Activated CD8-positive, alpha-beta memory T cell treated with anti-CD3 and anti-CD28 coated beads, Interleukin-2, amount 50 U/mL, for 48 hours (primary cell): ENCODE results near the gene SFXN5.

Experiments used
- DNase-seq: peaks from one replicate; pipeline ENCODE4 v3.0.0-alpha.2; 2020

SFXN5 gene

DNA sequence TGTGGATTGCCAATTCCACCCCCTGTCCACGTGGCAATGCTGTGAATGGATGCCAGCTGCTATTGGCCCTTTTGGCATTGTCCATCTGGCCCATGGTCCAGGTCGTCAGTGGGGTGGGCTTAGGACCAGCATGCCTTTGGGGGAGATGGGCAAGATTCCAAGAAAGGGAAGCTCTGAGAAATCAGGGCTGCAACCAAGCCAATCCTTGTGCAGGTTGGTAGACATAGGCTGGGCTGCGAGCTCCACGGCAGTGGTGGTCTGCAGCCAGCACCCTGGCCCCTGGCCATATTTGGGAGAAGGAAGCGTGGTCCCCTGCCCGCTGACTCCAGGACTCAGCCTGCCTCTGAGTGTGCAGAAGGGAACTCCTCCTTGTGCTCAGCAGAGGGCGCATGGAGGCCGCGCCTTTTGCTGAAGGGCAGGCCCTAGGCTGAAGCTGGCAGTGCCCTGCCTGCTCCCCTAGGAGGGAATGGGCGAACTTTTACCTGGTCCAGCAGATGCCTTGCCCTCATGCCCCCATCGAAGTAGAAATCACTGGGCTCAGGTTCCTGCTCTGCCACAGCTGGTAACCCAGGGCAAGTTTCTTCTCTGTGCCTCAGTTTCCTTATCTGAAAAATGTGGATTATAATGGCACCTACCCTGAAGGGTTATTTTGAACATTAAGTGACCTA is 178.9 kb downstream of the SFXN5 start:
- peak; percentile 79 for DNase-seq
